B cell (primary cell): ENCODE measurements around the gene EXOC4. TPM values are rescaled to one million over a fixed set of nuclear protein-coding genes. Genes with fewer than 3 reads are reported as not detected.

Source experiments
- ATAC-seq: fragments of 200-7000 bp; cut with Tn5 transposase; one replicate; pipeline ENCODE4 v1.10.0; 2021; ENCODE audit warnings: low read depth, mild to moderate bottlenecking, moderate number of reproducible peaks, moderate library complexity
- CTCF ChIA-PET: fragments of 350-600 bp; sonication (Branson Sonifier 250); formaldehyde crosslinking; loops from one replicate; lab custom pipeline; 2021; ENCODE audit warnings: antibody characterized with exemption, inconsistent platforms; lab: Charles Lee
- POLR2A ChIA-PET: fragments of 350-600 bp; sonication (Branson Sonifier 250); formaldehyde crosslinking; loops from one replicate; lab custom pipeline; 2021; ENCODE audit warnings: antibody characterized with exemption; lab: Charles Lee
- DNase-seq: peaks from one replicate; pipeline ENCODE4 v3.0.0; 2013
- H2AFZ ChIP-seq: 2 replicates; pipeline ENCODE4 v1.6.1; 2012; ENCODE audit warnings: mild to moderate bottlenecking, low read depth, low read length; ENCODE audit not compliant: insufficient read depth, poor library complexity, severe bottlenecking
- H3K27ac ChIP-seq, 2 donors: 1 replicate in 1 of 2; 2 replicates in 1 of 2; pipeline ENCODE4 v1.5.1; 2012 to 2013; ENCODE audit warnings: low read length in 2 of 2, mild to moderate bottlenecking in 2 of 2, moderate library complexity in 1 of 2
- H3K27me3 ChIP-seq, 4 experiments: fragments of 200-600 bp in 1 of 4; sonication (generic) in 1 of 4; replicated peaks in 1 of 4; 1 replicate in 2 of 4; 2 replicates in 2 of 4; pipeline versions ENCODE4 v1.6.1 to v1.7.0; 2013 to 2016; ENCODE audit warnings: low read length in 3 of 4, mild to moderate bottlenecking in 2 of 4, mixed read lengths in 1 of 4, moderate library complexity in 1 of 4; ENCODE audit not compliant: insufficient read depth in 4 of 4, control insufficient read depth in 3 of 4; ENCODE audit errors: control extremely low read depth in 1 of 4
- H3K36me3 ChIP-seq, 2 experiments: replicated peaks in 1 of 2; 1 replicate in 1 of 2; 2 replicates in 1 of 2; pipeline versions ENCODE4 v1.6.1 to v1.7.1; 2013; ENCODE audit warnings: low read length in 1 of 2; ENCODE audit not compliant: insufficient read depth in 2 of 2, control insufficient read depth in 1 of 2; ENCODE audit errors: control extremely low read depth in 1 of 2, extremely low read depth in 1 of 2
- H3K4me1 ChIP-seq, 2 donors: fragments of 200-600 bp in 1 of 2; sonication (generic) in 1 of 2; 1 replicate in 1 of 2; 2 replicates in 1 of 2; pipeline versions ENCODE4 v1.5.1 to v1.6.1; 2013 to 2017; ENCODE audit warnings: low read length in 2 of 2; ENCODE audit not compliant: control insufficient read depth in 2 of 2, insufficient read depth in 2 of 2
- H3K4me2 ChIP-seq: replicated peaks from 2 replicates; pipeline ENCODE3; 2012; ENCODE audit warnings: mild to moderate bottlenecking, low read depth, low read length; ENCODE audit not compliant: poor library complexity, severe bottlenecking
- H3K4me3 ChIP-seq, 5 experiments: fragments of 200-600 bp in 1 of 5; sonication (generic) in 1 of 5; 1 replicate in 3 of 5; 2 replicates in 2 of 5; pipeline versions ENCODE4 v1.5.1 to v1.7.0; 2011 to 2016; ENCODE audit warnings: low read length in 4 of 5, mild to moderate bottlenecking in 4 of 5, low read depth in 2 of 5, control low read depth in 1 of 5, moderate library complexity in 1 of 5; ENCODE audit not compliant: insufficient read depth in 1 of 5; ENCODE audit errors: control extremely low read depth in 1 of 5, extremely low read depth in 1 of 5
- H3K79me2 ChIP-seq: fragments of 200-600 bp; sonication (generic); one replicate; pipeline ENCODE4 v1.6.0; 2016; ENCODE audit warnings: low read length; ENCODE audit not compliant: control insufficient read depth, insufficient read depth
- H3K9ac ChIP-seq: fragments of 200-600 bp; sonication (generic); 2 replicates; pipeline ENCODE4 v1.6.1; 2017; ENCODE audit warnings: mild to moderate bottlenecking, low read length, moderate library complexity
- H3K9me3 ChIP-seq, 3 donors: one replicate each; pipeline versions ENCODE4 v1.6.1 to v1.7.1; 2013; ENCODE audit warnings: low read length in 2 of 3; ENCODE audit not compliant: control insufficient read depth in 2 of 3, insufficient read depth in 1 of 3; ENCODE audit errors: control extremely low read depth in 1 of 3
- H4K20me1 ChIP-seq: 2 replicates; pipeline ENCODE4 v1.6.0; 2012; ENCODE audit warnings: mild to moderate bottlenecking, low read length; ENCODE audit not compliant: insufficient read depth, control insufficient read depth, poor library complexity, severe bottlenecking
- H3K27ac Mint-ChIP-seq: one replicate; pipeline ENCODE4 v1.8.0; 2021; ENCODE audit warnings: mixed read lengths
- H3K27me3 Mint-ChIP-seq: one replicate; pipeline ENCODE4 v1.8.0; 2021; ENCODE audit warnings: mixed read lengths
- H3K4me1 Mint-ChIP-seq: one replicate; pipeline ENCODE4 v1.8.0; 2021; ENCODE audit warnings: mixed read lengths
- H3K4me3 Mint-ChIP-seq: one replicate; pipeline ENCODE4 v1.8.0; 2021; ENCODE audit warnings: mixed read lengths
- H3K9me3 Mint-ChIP-seq: one replicate; pipeline ENCODE4 v1.8.0; 2022; ENCODE audit warnings: mixed read lengths; ENCODE audit not compliant: insufficient read depth
- CTCF ChIP-seq: fragments of 200-600 bp; IDR thresholded peaks from one replicate; pipeline ENCODE4 v1.8.0; 2022; ENCODE audit warnings: antibody characterized with exemption, mild to moderate bottlenecking
- EZH2 ChIP-seq: IDR thresholded peaks from 2 replicates; pipeline ENCODE4 v1.6.1; 2012; ENCODE audit warnings: borderline replicate concordance, low read depth, mild to moderate bottlenecking, moderate library complexity, low read length; ENCODE audit not compliant: insufficient read depth, poor library complexity, severe bottlenecking
- WGBS: methylation state at CpG from one replicate; pipeline ENCODE4 v1.1.5; 2013; ENCODE audit warnings: missing lambda C conversion rate; ENCODE audit not compliant: insufficient coverage; 5-methylcytosine and 5-hydroxymethylcytosine counted together
- intact Hi-C: fragments of 100-400 bp; cut with micrococcal nuclease; formaldehyde crosslinking; loops from one replicate; pipeline ENCODE4 v1.10.0; 2022
- polyA plus RNA-seq: library from polyadenylated mRNA; depleted of rRNA; stranded (reverse); fragments of >200 nt; gene quantifications from 2 replicates; pipeline ENCODE4 v1.2.3, GENCODE V29; 2012
- total RNA-seq, 2 donors: library from RNA; stranded (reverse); fragments of 120-200 nt in 1 of 2; gene quantifications; 1 replicate in 1 of 2; 2 replicates in 1 of 2; pipeline versions ENCODE4 v1.2.3 to v1.2.4, GENCODE V29; 2013 to 2022

The EXOC4 gene
- total and polyA plus RNA-seq, 2 donors (not counting 1 experiment from before 2014, with no cell fraction given): 16.7 to 135 TPM

DNA sequence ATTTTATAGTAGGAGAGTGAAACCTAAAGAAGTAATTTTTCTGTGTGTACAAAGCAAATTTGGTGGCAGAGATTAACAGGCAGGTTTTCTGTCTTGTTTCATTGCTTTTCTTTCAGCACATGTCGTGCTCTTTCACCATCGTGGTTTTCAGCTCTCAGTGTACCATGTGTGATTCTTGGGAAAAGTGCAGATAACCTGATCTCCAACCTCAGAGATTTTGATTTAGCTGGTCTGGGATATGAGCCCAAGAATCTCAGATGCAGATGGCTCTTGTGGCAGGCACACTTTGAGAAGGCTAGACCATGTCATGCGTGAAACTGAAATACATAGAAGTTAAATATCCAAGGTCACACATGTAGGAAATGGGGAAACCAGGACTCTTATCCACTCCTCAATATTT lies 317.4 kb downstream of the EXOC4 start:
- no peaks in the 10 kb centered on the region for H3K27me3 ChIP-seq
- POLR2A ChIA-PET: no interaction called here
- Mint-ChIP-seq H3K27ac (no peak overlapping the region), H3K4me1 (no peaks in the 10 kb centered on the region), H3K4me3 (no peak overlapping the region), H3K27me3 (no peaks in the 10 kb centered on the region), H3K9me3 (peaks cover 1% of the 10 kb centered on the region)
- intact Hi-C loops: no loop called here
- H4K20me1 ChIP-seq: no peaks in the 10 kb centered on the region
- DNase-seq (no peak), ATAC-seq (no peak)
- WGBS: 100% methylated on average over 2 of the region's 3 CpGs
- H3K4me1 ChIP-seq: no peaks in the 10 kb centered on the region
- no peaks in the 10 kb centered on the region for H3K79me2 ChIP-seq
- H3K9me3 ChIP-seq: no peaks in the 10 kb centered on the region
- no peak overlapping the region for H3K4me3 ChIP-seq
- CTCF ChIA-PET: no interaction called here
- H3K4me2 ChIP-seq: no peak overlapping the region
- no peaks in the 10 kb centered on the region for H3K36me3 ChIP-seq
- no peak overlapping the region for H2AFZ ChIP-seq
- H3K9ac ChIP-seq: no peak overlapping the region
- H3K27ac ChIP-seq: no peak overlapping the region
- TF ChIP-seq EZH2 (no peak), CTCF (no peak)

GRCh38 chr7:133571076-133571475 lies 318.2 kb downstream of the EXOC4 start:
- no peak for TF ChIP-seq CTCF
- TF ChIP-seq EZH2: no peak
- no peak overlapping the region for H3K9ac ChIP-seq
- Mint-ChIP-seq H3K9me3 (peaks cover 1% of the 10 kb centered on the region), H3K4me3 (no peak overlapping the region), H3K4me1 (no peaks in the 10 kb centered on the region), H3K27me3 (no peaks in the 10 kb centered on the region), H3K27ac (no peak overlapping the region)
- intact Hi-C loops: no loop called here
- POLR2A ChIA-PET: no interaction called here
- H4K20me1 ChIP-seq: no peaks in the 10 kb centered on the region
- H3K9me3 ChIP-seq: no peaks in the 10 kb centered on the region
- CTCF ChIA-PET: no interaction called here
- H3K79me2 ChIP-seq: no peaks in the 10 kb centered on the region
- ATAC-seq: no peak
- WGBS: 86% methylated on average over 1 of the region's 3 CpGs
- H3K4me3 ChIP-seq: no peak overlapping the region
- H3K36me3 ChIP-seq: no peaks in the 10 kb centered on the region
- H3K4me2 ChIP-seq: no peak overlapping the region
- no peaks in the 10 kb centered on the region for H3K4me1 ChIP-seq
- no peak for DNase-seq
- H2AFZ ChIP-seq: no peak overlapping the region
- H3K27ac ChIP-seq: no peak overlapping the region
- H3K27me3 ChIP-seq: no peaks in the 10 kb centered on the region
